Measurements from ENCODE around the gene OR4C5.

DNA sequence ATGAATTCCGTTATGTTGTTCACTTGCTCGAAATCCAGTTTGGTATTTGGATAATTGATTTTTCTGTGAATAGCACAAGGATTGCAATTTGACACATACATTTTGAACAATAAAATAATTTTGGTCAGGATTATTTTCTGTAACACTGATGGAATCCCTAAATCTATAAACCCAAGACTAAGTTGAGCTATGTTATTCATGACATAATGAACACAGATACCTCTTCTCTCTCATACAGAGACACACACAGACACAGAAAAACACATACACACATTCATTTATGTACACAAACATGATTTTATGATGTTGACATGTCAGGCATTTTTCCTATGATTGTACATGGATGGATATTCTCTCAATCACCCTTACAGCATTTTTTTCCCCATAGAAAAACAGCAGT lies at the start of gene OR4C5:
- TF ChIP-seq, protein P1, sequence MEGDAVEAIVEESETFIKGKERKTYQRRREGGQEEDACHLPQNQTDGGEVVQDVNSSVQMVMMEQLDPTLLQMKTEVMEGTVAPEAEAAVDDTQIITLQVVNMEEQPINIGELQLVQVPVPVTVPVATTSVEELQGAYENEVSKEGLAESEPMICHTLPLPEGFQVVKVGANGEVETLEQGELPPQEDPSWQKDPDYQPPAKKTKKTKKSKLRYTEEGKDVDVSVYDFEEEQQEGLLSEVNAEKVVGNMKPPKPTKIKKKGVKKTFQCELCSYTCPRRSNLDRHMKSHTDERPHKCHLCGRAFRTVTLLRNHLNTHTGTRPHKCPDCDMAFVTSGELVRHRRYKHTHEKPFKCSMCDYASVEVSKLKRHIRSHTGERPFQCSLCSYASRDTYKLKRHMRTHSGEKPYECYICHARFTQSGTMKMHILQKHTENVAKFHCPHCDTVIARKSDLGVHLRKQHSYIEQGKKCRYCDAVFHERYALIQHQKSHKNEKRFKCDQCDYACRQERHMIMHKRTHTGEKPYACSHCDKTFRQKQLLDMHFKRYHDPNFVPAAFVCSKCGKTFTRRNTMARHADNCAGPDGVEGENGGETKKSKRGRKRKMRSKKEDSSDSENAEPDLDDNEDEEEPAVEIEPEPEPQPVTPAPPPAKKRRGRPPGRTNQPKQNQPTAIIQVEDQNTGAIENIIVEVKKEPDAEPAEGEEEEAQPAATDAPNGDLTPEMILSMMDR (IDR thresholded peaks at IDR 0.05): no peak
- no peak for TF ChIP-seq POLR2A (IDR thresholded peaks at IDR 0.05)
- TF ChIP-seq POLR2AphosphoS5 (IDR thresholded peaks at IDR 0.05): no peak

Data from prostate gland (tissue), 2 donors.